Stomach (tissue), 4 donors: ENCODE measurements around the gene CDC42EP1.

ENCODE experiments used
- EP300 ChIP-seq: sonication (generic); formaldehyde crosslinking; IDR thresholded peaks from one replicate; pipeline ENCODE4 v1.6.1; 2017; ENCODE audit warnings: antibody characterized with exemption
- POLR2A ChIP-seq, 4 donors: fragments of 450-650 bp; IDR thresholded peaks; one replicate each; pipeline ENCODE4 v1.6.1; 2016; ENCODE audit warnings: antibody characterized with exemption in 4 of 4, control low read depth in 2 of 4, mild to moderate bottlenecking in 1 of 4, moderate library complexity in 1 of 4
- POLR2AphosphoS5 ChIP-seq, 3 donors: sonication (generic); formaldehyde crosslinking; IDR thresholded peaks; one replicate each; pipeline ENCODE4 v1.6.1; 2016; ENCODE audit warnings: antibody characterized with exemption in 3 of 3
- TF ChIP-seq, protein P1 (sequence below), 7 experiments: fragments of 450-650 bp in 4 of 7; fragments of 200-600 bp in 3 of 7; sonication (generic) in 3 of 7; IDR thresholded peaks; one replicate each; pipeline ENCODE4 v1.5.1; 2016 to 2019; ENCODE audit warnings: antibody characterized with exemption in 7 of 7, control low read depth in 2 of 7, mild to moderate bottlenecking in 1 of 7

DNA sequence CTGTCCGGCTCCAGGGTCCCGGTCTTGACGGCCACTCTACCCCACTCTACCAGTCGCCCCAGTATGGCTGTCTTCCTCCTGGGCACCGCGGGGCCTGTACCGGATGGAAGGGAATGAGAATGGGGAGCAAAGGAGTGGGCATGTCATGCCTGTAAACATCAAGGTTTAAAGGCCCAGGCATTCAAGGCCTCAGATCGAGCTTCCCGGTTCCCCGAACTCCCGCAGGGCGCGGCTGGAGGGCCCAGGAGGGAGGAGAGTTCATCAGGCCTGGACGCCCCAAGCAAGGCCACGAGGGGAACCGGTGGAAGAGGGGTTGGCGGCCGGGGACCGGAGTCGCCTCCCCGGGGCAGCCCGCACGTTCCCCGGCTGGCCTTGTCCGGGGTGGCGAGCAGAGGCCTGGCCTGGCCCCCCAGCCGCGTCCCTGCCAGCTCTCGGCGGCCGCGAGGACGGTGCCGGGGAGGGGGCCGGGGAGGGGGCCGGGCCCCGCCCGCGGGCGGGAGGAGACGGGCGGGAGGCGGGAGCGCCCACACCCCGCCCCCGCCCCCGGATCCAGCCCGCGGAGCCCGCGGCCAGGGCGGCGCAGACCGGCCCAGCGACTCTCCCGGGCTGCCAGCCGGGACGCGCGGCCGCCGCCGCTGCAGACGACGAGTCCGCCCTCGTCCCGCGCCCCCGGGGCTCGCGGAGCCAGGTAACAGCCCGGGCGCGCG is at the start of gene CDC42EP1:
- TF ChIP-seq POLR2AphosphoS5 (IDR thresholded peaks at IDR 0.05) (peak in 2 of 3 donors; percentile 29 to 66), EP300 (no peak), POLR2A (IDR thresholded peaks at IDR 0.05) (no peak)
- TF ChIP-seq, protein P1, sequence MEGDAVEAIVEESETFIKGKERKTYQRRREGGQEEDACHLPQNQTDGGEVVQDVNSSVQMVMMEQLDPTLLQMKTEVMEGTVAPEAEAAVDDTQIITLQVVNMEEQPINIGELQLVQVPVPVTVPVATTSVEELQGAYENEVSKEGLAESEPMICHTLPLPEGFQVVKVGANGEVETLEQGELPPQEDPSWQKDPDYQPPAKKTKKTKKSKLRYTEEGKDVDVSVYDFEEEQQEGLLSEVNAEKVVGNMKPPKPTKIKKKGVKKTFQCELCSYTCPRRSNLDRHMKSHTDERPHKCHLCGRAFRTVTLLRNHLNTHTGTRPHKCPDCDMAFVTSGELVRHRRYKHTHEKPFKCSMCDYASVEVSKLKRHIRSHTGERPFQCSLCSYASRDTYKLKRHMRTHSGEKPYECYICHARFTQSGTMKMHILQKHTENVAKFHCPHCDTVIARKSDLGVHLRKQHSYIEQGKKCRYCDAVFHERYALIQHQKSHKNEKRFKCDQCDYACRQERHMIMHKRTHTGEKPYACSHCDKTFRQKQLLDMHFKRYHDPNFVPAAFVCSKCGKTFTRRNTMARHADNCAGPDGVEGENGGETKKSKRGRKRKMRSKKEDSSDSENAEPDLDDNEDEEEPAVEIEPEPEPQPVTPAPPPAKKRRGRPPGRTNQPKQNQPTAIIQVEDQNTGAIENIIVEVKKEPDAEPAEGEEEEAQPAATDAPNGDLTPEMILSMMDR (IDR thresholded peaks at IDR 0.05), result no peak
